NOMO-1 treated with dmso at 0.1 percent for 144 hours (cell line): ENCODE measurements around the gene KRTCAP2.
A peak's percentile ranks its signal among the peaks of the same experiment; 100 is the strongest.
"Not testable (repeated sequence)": the region's sequence is repeated elsewhere in the genome, so short reads cannot be mapped to it uniquely, and the experiment has no call there.

Experiments
- DNase-seq: peaks from one replicate; lab custom pipeline; 2025; ENCODE audit not compliant: unreplicated experiment; lab: John Stamatoyannopoulos, UW

The KRTCAP2 gene

GRCh38 chr1:155170101-155170785 is 2.9 kb downstream of the KRTCAP2 start:
- no peak for DNase-seq

GRCh38 chr1:155169541-155169940 is 3.6 kb downstream of the KRTCAP2 start:
- DNase-seq, result no peak

- no peak for DNase-seq
These were observed 4.5 kb downstream of the KRTCAP2 start for GRCh38 chr1:155168456-155169210.

GRCh38 chr1:155168105-155168445 is 5.0 kb downstream of the KRTCAP2 start:
- DNase-seq, result not testable (repeated sequence)

- DNase-seq, result peak; percentile 80
These were observed 5.7 kb downstream of the KRTCAP2 start for GRCh38 chr1:155167166-155168104.

GRCh38 chr1:155166471-155167165 is 6.5 kb downstream of the KRTCAP2 start:
- no peak for DNase-seq

GRCh38 chr1:155166051-155166470 is 7.0 kb downstream of the KRTCAP2 start:
- DNase-seq, result no peak

- not testable (repeated sequence) for DNase-seq
These were observed 8.5 kb downstream of the KRTCAP2 start for GRCh38 chr1:155164625-155165024.

- not testable (repeated sequence) for DNase-seq
These were observed 9.3 kb downstream of the KRTCAP2 start for GRCh38 chr1:155163785-155164184.

GRCh38 chr1:155162631-155163030 is 10.5 kb downstream of the KRTCAP2 start:
- DNase-seq, result not testable (repeated sequence)

GRCh38 chr1:155160128-155160527 is 13.0 kb downstream of the KRTCAP2 start:
- no peak for DNase-seq

GRCh38 chr1:155158991-155159390 is 14.1 kb downstream of the KRTCAP2 start:
- no peak for DNase-seq

GRCh38 chr1:155155996-155156643 is 17.0 kb downstream of the KRTCAP2 start:
- DNase-seq, result not testable (repeated sequence)

GRCh38 chr1:155145491-155145890 is 27.6 kb downstream of the KRTCAP2 start:
- DNase-seq, result no peak

GRCh38 chr1:155141749-155142148 is 31.4 kb downstream of the KRTCAP2 start:
- DNase-seq, result no peak

- DNase-seq, result no peak
These were observed 32.5 kb downstream of the KRTCAP2 start for GRCh38 chr1:155140630-155140953.

- peak; percentile 78 for DNase-seq
These were observed 33.0 kb downstream of the KRTCAP2 start, which contains the start of gene DPM3 for GRCh38 chr1:155139895-155140629. DPM3 (minus strand) TSS chr1:155140531; CDS start chr1:155140240, 291 bp downstream.

GRCh38 chr1:155137154-155137949 is 35.8 kb downstream of the KRTCAP2 start:
- no peak for DNase-seq

GRCh38 chr1:155136748-155137147 is 36.4 kb downstream of the KRTCAP2 start:
- DNase-seq, result no peak
